ENCODE measurements around the gene ATP5MC2.
A peak's percentile ranks its signal among the peaks of the same experiment; 100 is the strongest.

Gene ATP5MC2

GRCh38 chr12:53631721-53632120 is 44.2 kb downstream of the ATP5MC2 start:
- ATAC-seq (ENCODE audit: insufficient read depth, low read depth) (no peak), DNase-seq (no peak)
- H3K9ac ChIP-seq (ENCODE audit: low read depth, low read length): no peak overlapping the region
- no peaks in the 10 kb centered on the region for H3K36me3 ChIP-seq (ENCODE audit: insufficient read depth, low read length)
- no peaks in the 10 kb centered on the region for H4K20me1 ChIP-seq (ENCODE audit: insufficient read depth, low read length)
- H3K79me2 ChIP-seq (ENCODE audit: insufficient read depth, low read length): no peaks in the 10 kb centered on the region
- H3K4me3 ChIP-seq (ENCODE audit: low read depth in 1 of 2, low read length in 2 of 2): no peak overlapping the region
- no peak overlapping the region for H3K27ac ChIP-seq (ENCODE audit: low read length)
- no peaks in the 10 kb centered on the region for H3K27me3 ChIP-seq (ENCODE audit: insufficient read depth, low read length, poor library complexity)
- no peak overlapping the region for H3K4me2 ChIP-seq (ENCODE audit: insufficient read depth, low read length)
- H3K4me1 ChIP-seq (ENCODE audit: insufficient read depth, low read length): peaks cover 5% of the 10 kb centered on the region
- TF ChIP-seq EZH2 (IDR thresholded peaks at IDR 0.05; ENCODE audit: borderline replicate concordance, low read depth, low read length, severe bottlenecking) (no peak), CTCF (IDR thresholded peaks at IDR 0.05; ENCODE audit: borderline replicate concordance, extremely low read depth, low read length, poor library complexity, severe bottlenecking) (no peak)
- no peaks in the 10 kb centered on the region for H3K9me3 ChIP-seq (ENCODE audit: insufficient read depth, low read length, severe bottlenecking)
- no peak overlapping the region for H2AFZ ChIP-seq (ENCODE audit: low read depth, low read length)

- Histone ChIP-seq H3K36me3 (ENCODE audit: insufficient read depth, low read length) (peaks cover 3% of the 10 kb centered on the region; the same call in 1 of the 2 replicates), H3K4me3 (ENCODE audit: low read depth in 1 of 2, low read length in 2 of 2) (no peak overlapping the region), H3K27ac (ENCODE audit: low read length) (no peak overlapping the region), H3K4me2 (ENCODE audit: insufficient read depth, low read length) (no peak overlapping the region), H3K27me3 (ENCODE audit: insufficient read depth, low read length, poor library complexity) (no peaks in the 10 kb centered on the region), H3K79me2 (ENCODE audit: insufficient read depth, low read length) (peaks cover 29% of the 10 kb centered on the region), H4K20me1 (ENCODE audit: insufficient read depth, low read length) (no peaks in the 10 kb centered on the region), H2AFZ (ENCODE audit: low read depth, low read length) (no peak overlapping the region), H3K9ac (ENCODE audit: low read depth, low read length) (no peak overlapping the region), H3K4me1 (ENCODE audit: insufficient read depth, low read length) (peaks cover 31% of the 10 kb centered on the region), H3K9me3 (ENCODE audit: insufficient read depth, low read length, severe bottlenecking) (no peaks in the 10 kb centered on the region)
- ATAC-seq (ENCODE audit: insufficient read depth, low read depth) (no peak), DNase-seq (no peak)
- TF ChIP-seq CTCF (IDR thresholded peaks at IDR 0.05; ENCODE audit: borderline replicate concordance, extremely low read depth, low read length, poor library complexity, severe bottlenecking) (no peak), EZH2 (IDR thresholded peaks at IDR 0.05; ENCODE audit: borderline replicate concordance, low read depth, low read length, severe bottlenecking) (no peak)
Observed at GRCh38 chr12:53627919-53628318, 48.0 kb downstream of the ATP5MC2 start.

DNA sequence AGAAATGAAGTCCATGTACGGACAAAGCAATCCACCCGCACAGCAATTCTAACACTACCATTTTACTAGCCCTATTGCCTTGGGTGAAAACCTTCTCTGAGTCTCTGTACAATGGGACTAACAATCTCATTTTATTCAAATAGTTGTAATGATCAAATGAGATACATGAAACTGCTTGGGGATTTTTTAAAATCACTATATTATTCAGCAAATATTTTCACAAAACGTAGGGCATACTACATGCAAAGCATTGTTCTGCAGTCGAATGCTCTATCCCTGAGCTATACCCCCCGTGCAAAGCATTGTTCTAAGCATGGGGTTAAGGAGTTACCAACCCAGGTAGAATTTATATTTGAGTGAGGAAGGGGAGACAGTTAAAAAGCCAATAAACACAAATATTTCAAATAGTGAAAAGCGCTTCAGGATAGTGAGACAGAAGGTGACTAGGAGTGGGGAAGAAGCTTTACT is 49.1 kb downstream of the ATP5MC2 start:
- Histone ChIP-seq H4K20me1 (ENCODE audit: insufficient read depth, low read length) (no peaks in the 10 kb centered on the region), H3K4me3 (ENCODE audit: low read depth in 1 of 2, low read length in 2 of 2) (peak overlapping the region; percentile 91 to 96; a peak in 3 of 4 replicates), H2AFZ (ENCODE audit: low read depth, low read length) (peak overlapping the region; percentile 86), H3K4me1 (ENCODE audit: insufficient read depth, low read length) (peaks cover 31% of the 10 kb centered on the region), H3K4me2 (ENCODE audit: insufficient read depth, low read length) (peak overlapping the region; percentile 91), H3K9ac (ENCODE audit: low read depth, low read length) (peak overlapping the region; percentile 84), H3K79me2 (ENCODE audit: insufficient read depth, low read length) (peaks cover 41% of the 10 kb centered on the region), H3K36me3 (ENCODE audit: insufficient read depth, low read length) (peaks cover 3% of the 10 kb centered on the region; the same call in 1 of the 2 replicates), H3K27me3 (ENCODE audit: insufficient read depth, low read length, poor library complexity) (no peaks in the 10 kb centered on the region), H3K27ac (ENCODE audit: low read length) (peak overlapping the region; percentile 94), H3K9me3 (ENCODE audit: insufficient read depth, low read length, severe bottlenecking) (no peaks in the 10 kb centered on the region)
- ATAC-seq (ENCODE audit: insufficient read depth, low read depth) (no peak; the same call in 2 of the 3 replicates), DNase-seq (no peak)
- TF ChIP-seq EZH2 (IDR thresholded peaks at IDR 0.05; ENCODE audit: borderline replicate concordance, low read depth, low read length, severe bottlenecking) (no peak), CTCF (IDR thresholded peaks at IDR 0.05; ENCODE audit: borderline replicate concordance, extremely low read depth, low read length, poor library complexity, severe bottlenecking) (no peak)
